Lung (tissue), 12 donors: ENCODE data around the gene FN3K. TPM values are rescaled to one million over a fixed set of nuclear protein-coding genes. Genes with fewer than 3 reads are reported as not detected.

ENCODE experiments used
- ATAC-seq: fragments of 200-7000 bp; cut with Tn5 transposase; one replicate; pipeline ENCODE4 v1.9.1; 2020; ENCODE audit warnings: moderate number of reproducible peaks; ENCODE audit not compliant: insufficient read depth, low FRiP score
- DNase-seq, 3 donors: peaks; one replicate each; pipeline ENCODE4 v3.0.0-alpha.2; 2013 to 2017
- H3K27ac ChIP-seq, 2 donors: one replicate each; pipeline ENCODE4 v1.5.1; 2013; ENCODE audit warnings: mild to moderate bottlenecking in 2 of 2, moderate library complexity in 2 of 2, control low read depth in 1 of 2, inconsistent platforms in 1 of 2, low read depth in 1 of 2, low read length in 1 of 2
- H3K27me3 ChIP-seq, 3 donors: one replicate each; pipeline ENCODE4 v1.5.1; 2013; ENCODE audit warnings: low read length in 2 of 3; ENCODE audit not compliant: control insufficient read depth in 3 of 3, insufficient read depth in 3 of 3
- H3K36me3 ChIP-seq, 4 donors: one replicate each; pipeline ENCODE4 v1.5.1; 2013; ENCODE audit warnings: low read length in 4 of 4, mild to moderate bottlenecking in 1 of 4, moderate library complexity in 1 of 4; ENCODE audit not compliant: control insufficient read depth in 4 of 4, insufficient read depth in 4 of 4
- H3K4me1 ChIP-seq, 5 donors: one replicate each; pipeline ENCODE4 v1.5.1; 2013; ENCODE audit warnings: low read length in 5 of 5, mild to moderate bottlenecking in 2 of 5, moderate library complexity in 1 of 5; ENCODE audit not compliant: control insufficient read depth in 5 of 5, insufficient read depth in 5 of 5
- H3K4me3 ChIP-seq: one replicate; pipeline ENCODE4 v1.5.1; 2013; ENCODE audit warnings: mild to moderate bottlenecking, control low read depth, moderate library complexity
- H3K9ac ChIP-seq, 2 donors: one replicate each; pipeline ENCODE4 v1.5.1; 2013; ENCODE audit warnings: low read length in 2 of 2, control low read depth in 1 of 2; ENCODE audit not compliant: insufficient read depth in 1 of 2
- H3K9me3 ChIP-seq, 4 donors: one replicate each; pipeline ENCODE4 v1.5.1; 2013; ENCODE audit warnings: low read length in 3 of 4, mild to moderate bottlenecking in 1 of 4, moderate library complexity in 1 of 4; ENCODE audit not compliant: control insufficient read depth in 4 of 4, insufficient read depth in 3 of 4
- WGBS, 2 donors: extraction: QIAGEN DNeasy Blood & Tissue Kit; methylation state at CpG; one replicate each; pipeline ENCODE4 v1.1.7; 2013; 5-methylcytosine and 5-hydroxymethylcytosine counted together
- polyA plus RNA-seq, 2 donors: library from polyadenylated mRNA; stranded (reverse); fragments of 200-250 nt; gene quantifications; one replicate each; pipeline ENCODE4 v1.2.1, GENCODE V29; 2013
- total RNA-seq, 2 donors: library from RNA; depleted of rRNA in 1 of 2; stranded (reverse); fragments of >200 nt in 1 of 2; gene quantifications; one replicate each; pipeline ENCODE4 v1.2.1, GENCODE V29; 2014 to 2021
- TF ChIP-seq, protein P1 (sequence below): IDR thresholded peaks from 2 replicates; pipeline ENCODE4 v1.5.1; 2012; ENCODE audit warnings: mild to moderate bottlenecking; ENCODE audit errors: control extremely low read depth, extremely low read depth
- donor health status: control.
- donor health status: control.
- donor health status: Bipolar disorder and iron deficiency.
- donor health status: healthy.
- donor health status: DM: yes; HTN: yes; CAD: no.

The FN3K gene
- total and polyA plus RNA-seq, 4 donors = 5.0 to 21.0 (median 16.4) TPM

DNA sequence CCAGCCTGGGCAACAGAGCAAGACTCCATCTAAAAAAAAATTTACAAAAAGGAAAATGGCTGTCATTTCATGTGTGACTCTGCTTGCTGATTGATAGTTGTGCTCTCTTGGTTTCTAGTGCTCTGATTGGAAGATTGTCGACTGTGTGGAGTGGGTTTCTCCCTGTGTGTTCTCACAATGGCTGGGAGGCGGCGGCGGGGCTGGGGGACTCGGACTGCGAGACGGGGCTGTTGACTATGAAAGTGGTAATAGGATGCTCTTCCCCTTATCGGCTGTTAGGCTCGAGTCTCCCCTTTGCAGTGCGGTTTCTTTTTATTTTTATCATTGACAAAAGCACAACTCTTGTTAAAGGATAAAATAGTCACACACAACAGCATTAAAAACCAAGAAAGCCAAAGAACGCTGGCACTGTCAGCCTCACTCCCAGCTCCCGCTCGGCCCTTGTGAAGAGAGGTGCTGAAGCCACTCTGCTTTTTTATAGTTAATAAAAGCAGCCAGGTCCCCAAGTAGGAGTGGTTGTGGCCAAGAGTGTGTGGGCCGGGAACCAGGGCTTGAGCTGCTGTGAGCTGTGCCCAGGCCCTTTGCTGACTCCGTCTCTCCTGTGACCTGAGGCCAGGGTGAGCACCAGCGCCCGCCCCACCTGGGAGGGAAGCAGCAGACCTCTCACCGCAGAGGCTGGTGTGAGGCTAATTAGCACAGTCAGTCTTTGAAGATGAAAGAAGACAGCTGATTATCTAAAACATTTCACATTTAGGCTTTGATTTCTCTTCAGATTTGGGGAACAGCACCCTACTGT is 53.0 kb downstream of the FN3K start:
- Histone ChIP-seq H3K9me3 (no peaks in the 10 kb centered on the region), H3K27me3 (no peaks in the 10 kb centered on the region), H3K27ac (no peak overlapping the region), H3K9ac (no peak overlapping the region), H3K4me1 (no peaks in the 10 kb centered on the region), H3K36me3 (peaks cover 0 to 16% (median 5%) of the 10 kb centered on the region in 4 donors), H3K4me3 (no peak overlapping the region)
- no peak for ATAC-seq
- 90 to 95% methylated on average over 18 of the region's 18 CpGs for WGBS, 2 donors
- no peak for DNase-seq
- TF ChIP-seq, protein P1, sequence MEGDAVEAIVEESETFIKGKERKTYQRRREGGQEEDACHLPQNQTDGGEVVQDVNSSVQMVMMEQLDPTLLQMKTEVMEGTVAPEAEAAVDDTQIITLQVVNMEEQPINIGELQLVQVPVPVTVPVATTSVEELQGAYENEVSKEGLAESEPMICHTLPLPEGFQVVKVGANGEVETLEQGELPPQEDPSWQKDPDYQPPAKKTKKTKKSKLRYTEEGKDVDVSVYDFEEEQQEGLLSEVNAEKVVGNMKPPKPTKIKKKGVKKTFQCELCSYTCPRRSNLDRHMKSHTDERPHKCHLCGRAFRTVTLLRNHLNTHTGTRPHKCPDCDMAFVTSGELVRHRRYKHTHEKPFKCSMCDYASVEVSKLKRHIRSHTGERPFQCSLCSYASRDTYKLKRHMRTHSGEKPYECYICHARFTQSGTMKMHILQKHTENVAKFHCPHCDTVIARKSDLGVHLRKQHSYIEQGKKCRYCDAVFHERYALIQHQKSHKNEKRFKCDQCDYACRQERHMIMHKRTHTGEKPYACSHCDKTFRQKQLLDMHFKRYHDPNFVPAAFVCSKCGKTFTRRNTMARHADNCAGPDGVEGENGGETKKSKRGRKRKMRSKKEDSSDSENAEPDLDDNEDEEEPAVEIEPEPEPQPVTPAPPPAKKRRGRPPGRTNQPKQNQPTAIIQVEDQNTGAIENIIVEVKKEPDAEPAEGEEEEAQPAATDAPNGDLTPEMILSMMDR = no peak

DNA sequence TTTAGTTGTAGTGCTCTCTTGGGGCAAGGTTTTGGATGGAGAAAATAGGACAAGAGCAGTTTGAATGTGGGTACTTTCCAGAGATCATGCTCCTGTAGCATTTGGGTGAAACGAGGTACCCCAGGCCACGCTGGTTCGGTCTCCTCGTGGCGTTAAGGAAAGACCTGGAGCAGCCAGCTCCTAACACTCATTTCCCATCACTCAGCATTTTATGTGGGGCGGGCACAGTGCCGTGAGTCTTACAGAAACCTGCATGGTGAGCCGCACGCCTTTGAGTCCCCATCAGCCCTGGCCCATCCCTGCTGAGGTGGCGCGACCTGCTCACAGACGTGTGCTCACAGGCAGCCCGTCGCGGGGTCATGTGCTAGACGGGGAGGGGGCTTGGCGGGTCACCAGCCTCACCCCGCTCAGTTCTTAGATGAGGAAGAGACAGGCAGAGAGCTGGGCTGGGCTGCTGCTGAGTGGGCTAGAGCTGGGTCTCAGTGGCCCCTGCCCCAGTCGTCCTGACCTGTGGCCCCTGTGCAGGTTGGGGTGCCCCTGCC is 53.7 kb downstream of the FN3K start:
- H3K4me3 ChIP-seq = no peak overlapping the region
- TF ChIP-seq, protein P1 = no peak
- no peaks in the 10 kb centered on the region for H3K4me1 ChIP-seq
- H3K27ac ChIP-seq = no peak overlapping the region
- no peak for ATAC-seq
- H3K9me3 ChIP-seq = no peaks in the 10 kb centered on the region
- H3K9ac ChIP-seq = no peak overlapping the region
- H3K36me3 ChIP-seq = peaks cover 0 to 15% (median 3%) of the 10 kb centered on the region in 4 donors
- WGBS, 2 donors = 92 to 93% methylated on average over 19 of the region's 19 CpGs
- DNase-seq = no peak
- no peaks in the 10 kb centered on the region for H3K27me3 ChIP-seq

- no peak overlapping the region for H3K4me3 ChIP-seq
- whole genome bisulfite sequencing, 2 donors = 97% methylated on average over 18 of the region's 18 CpGs
- TF ChIP-seq, protein P1 = no peak
- no peak overlapping the region for H3K27ac ChIP-seq
- peaks cover 0 to 10% (median 3%) of the 10 kb centered on the region in 4 donors for H3K36me3 ChIP-seq
- ATAC-seq (no peak), DNase-seq (no peak)
- H3K9ac ChIP-seq = no peak overlapping the region
- H3K27me3 ChIP-seq = no peaks in the 10 kb centered on the region
- H3K4me1 ChIP-seq = no peaks in the 10 kb centered on the region
- H3K9me3 ChIP-seq = no peaks in the 10 kb centered on the region
Measured at GRCh38 chr17:82789806-82790205, 54.4 kb downstream of the FN3K start.
